GM12892 (cell line): ENCODE measurements around the gene POLR3F.
A peak's percentile ranks its signal among the peaks of the same experiment; 100 is the strongest.
"Not testable (repeated sequence)": the region's sequence is repeated elsewhere in the genome, so short reads cannot be mapped to it uniquely, and the experiment has no call there.

Source experiments
- DNase-seq: peaks from one replicate; pipeline ENCODE4 v3.0.0; 2011; ENCODE audit not compliant: insufficient read length
- FAIRE-seq: peaks from 2 replicates; lab custom pipeline; 2011; peaks lifted over from hg19 to GRCh38; lab: Jason Lieb, UNC
- POLR2A ChIP-seq: IDR thresholded peaks from 2 replicates; pipeline ENCODE4 v1.6.1; 2011; ENCODE audit warnings: low read depth, low read length, control low read depth
- POLR2AphosphoS5 ChIP-seq: IDR thresholded peaks from 2 replicates; pipeline ENCODE4 v1.6.1; 2011; ENCODE audit warnings: low read depth, low read length, control low read depth
- TAF1 ChIP-seq: IDR thresholded peaks from 2 replicates; pipeline ENCODE4 v1.6.1; 2011; ENCODE audit warnings: low read depth, mild to moderate bottlenecking, control low read depth, low read length, borderline replicate concordance

POLR3F gene

DNA sequence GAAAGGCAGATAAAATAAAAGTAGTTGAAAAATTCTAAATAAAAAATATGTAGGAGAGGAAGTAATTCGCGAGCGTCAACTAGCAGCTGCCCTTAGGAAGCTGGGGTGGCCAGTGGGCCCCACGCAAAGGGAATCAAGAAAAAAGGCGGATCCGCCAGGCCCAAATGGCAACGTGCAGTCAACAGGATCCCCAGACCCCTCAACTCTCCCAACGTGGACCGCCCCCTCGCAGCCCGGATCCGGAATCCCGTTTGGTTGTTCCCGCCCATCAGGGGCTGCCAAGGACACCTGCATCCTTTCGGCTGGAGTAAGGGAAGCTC lies 656 bp upstream of the POLR3F start:
- FAIRE-seq: no peak
- TF ChIP-seq POLR2AphosphoS5: no peak
- no peak for TF ChIP-seq POLR2A
- no peak for TF ChIP-seq TAF1
- no peak for DNase-seq

DNA sequence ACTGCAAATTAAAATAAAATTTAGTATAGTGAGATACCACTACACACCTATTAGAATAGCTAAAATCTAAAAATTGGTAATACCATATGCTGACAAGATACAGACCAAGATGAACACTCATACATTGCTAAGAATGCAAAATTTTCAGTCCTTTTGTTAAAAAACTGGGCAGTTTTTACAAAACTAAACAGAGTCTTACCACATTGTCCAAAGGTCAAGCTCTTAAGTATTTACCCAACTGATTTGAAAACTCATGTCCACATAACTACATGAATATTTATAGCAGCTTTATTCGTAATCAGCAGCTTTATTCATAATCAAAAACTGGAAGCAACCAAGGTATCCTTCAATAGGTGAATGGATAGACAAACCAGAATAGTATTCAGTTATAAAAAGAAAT lies 10.0 kb downstream of the POLR3F start:
- no peak for FAIRE-seq
- DNase-seq: no peak
- TF ChIP-seq TAF1 (no peak), POLR2AphosphoS5 (no peak), POLR2A (no peak)

DNA sequence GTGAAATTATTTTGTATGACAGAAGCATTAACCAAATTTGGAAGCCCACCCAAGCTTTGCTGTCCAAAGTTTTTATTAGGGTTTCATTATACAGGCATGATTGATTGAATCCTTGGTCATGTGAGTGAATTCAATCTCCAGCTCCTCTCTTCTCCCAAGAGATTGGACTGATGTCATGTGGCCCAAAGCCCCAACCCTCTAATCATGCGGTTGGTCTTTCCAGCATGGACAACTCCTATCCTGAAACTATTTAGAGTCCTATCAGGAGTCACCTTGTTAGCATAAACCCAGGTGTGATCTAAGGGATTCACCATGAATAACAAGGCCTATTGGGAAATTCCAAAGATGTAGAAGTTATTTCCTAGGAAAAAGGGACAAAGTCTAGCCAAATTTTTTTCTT lies 10.6 kb downstream of the POLR3F start:
- no peak for DNase-seq
- no peak for FAIRE-seq
- no peak for TF ChIP-seq POLR2AphosphoS5

DNA sequence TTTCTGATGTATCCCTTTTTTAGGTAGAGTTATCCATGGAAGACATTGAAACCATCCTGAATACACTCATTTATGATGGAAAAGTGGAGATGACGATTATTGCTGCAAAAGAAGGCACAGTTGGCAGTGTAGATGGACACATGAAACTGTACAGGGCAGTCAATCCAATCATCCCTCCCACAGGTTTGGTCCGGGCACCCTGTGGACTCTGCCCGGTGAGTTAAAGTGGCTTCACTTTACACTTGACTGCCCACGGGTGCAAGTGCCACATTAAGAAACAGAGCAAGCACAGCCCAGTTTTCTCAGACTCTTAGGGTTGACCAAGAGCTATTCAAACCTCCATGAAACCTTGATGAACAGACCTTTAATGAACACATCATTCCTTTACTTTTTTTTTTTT lies 14.4 kb downstream of the POLR3F start:
- DNase-seq: no peak
- no peak for TF ChIP-seq POLR2AphosphoS5
- TF ChIP-seq TAF1: no peak
- no peak for TF ChIP-seq POLR2A
- no peak for FAIRE-seq

DNA sequence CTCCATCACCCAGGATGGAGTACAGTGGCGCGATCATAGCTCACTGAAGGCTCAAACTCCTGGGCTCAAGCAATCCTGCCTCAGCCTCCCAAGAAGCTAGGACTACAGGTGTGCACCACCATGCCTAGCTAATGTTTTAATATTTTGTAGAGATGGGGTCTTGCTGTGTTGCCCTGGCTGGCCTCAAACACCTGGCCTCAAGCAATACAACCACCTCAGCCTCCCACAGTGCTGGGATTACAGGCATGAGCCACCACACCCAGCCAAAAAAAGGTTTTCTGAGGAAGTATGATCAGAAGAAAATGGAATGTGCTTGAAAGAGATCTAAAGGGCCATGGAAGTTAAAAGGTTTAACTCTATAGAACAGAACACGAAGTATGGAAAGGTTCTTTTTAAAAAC lies 21.1 kb downstream of the POLR3F start:
- FAIRE-seq: no peak
- no peak for DNase-seq
- no peak for TF ChIP-seq TAF1
- TF ChIP-seq POLR2A: no peak
- TF ChIP-seq POLR2AphosphoS5: no peak

DNA sequence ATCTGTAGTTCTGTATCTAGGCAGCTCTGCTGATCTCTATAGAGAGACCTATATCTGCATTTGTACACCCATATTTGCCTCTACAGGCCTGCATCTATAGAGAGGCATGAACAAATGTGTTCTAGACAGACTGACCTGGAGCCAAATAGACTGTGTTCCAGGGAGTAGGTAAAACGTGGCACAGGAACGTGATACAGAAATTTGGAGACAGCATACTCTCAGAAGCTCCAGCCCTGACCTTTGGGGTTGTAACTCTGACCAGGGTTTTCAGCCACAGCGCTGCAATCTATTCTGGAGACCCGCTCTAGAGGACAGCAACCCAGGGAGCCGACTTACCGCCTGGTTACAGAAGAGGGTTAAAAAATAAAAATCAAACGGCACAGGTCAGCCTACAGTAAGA lies 28.9 kb downstream of the POLR3F start:
- FAIRE-seq (peak; percentile 53), DNase-seq (no peak)
- TF ChIP-seq POLR2A: no peak
- TF ChIP-seq POLR2AphosphoS5: no peak
- no peak for TF ChIP-seq TAF1

DNA sequence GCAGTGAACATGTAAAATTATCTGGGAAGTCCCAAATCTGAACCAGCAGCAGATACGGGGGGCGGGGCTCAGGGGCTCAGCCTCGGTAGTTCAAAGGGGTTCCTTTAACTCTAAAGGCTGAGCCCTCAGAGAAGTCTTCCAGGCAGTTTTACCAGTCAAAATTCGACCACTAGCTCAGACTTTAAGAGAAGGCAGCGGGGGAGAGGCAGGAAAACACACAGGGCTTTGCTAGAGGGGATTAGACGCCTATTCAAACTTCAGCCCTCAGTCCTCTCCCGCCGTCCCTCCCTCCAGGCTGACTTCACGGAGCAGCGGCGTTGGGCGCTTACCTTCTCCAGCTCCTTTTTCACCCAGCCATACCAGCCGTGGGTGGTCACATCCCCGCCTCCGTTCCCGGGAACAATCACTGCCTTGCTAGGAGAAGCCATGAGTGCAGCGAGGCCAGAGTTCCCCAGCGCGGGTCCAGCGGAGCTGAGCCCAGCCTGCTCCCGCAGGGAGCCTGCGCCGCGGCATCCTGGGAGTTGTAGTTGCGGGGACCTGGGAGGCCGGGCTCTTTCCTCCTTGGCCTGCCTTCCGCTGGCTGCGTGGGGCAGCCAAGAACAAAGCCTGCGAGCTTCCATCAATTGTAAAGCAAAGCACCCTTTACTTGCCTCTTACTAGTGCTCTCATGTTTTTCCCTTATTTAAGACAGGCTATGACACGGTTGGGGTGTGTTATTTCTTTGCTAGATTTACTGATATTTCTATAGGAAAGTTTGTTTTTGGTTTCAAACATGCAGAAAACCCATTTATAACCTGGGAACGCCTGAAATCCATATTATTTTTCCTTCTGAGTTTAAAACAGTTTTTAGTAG lies 29.8 kb downstream of the POLR3F start, which contains the start of gene RBBP9:
TSS of gene RBBP9 (minus strand) at position 486 of the 853 bp plus-strand sequence. CDS start at position 428, 58 bp downstream.
- TF ChIP-seq POLR2A: peak; percentile 61
- TF ChIP-seq TAF1: peak; percentile 59; the same call in 1 of the 2 replicates
- TF ChIP-seq POLR2AphosphoS5: no peak
- peak; percentile 92 for FAIRE-seq
- DNase-seq: peak; percentile 77

DNA sequence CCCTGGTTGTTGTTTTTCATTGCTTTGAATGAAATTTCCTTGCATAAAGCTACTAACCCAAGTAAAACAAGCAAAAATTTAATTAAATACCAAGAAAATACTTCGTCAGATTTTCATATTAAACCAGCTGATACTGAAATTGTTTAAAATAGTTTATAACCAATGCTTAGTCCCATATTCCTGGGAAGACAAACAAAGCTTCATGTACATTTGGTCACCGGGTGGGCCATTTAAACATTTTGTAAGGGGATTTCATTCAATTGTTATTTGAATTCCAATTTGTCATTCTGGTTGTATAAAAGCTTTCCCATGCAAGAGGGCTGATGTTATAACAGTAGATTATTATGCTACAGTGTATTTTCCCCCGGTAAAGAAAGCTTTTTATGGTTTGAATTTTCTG lies 30.4 kb downstream of the POLR3F start:
- DNase-seq: no peak
- FAIRE-seq: no peak
- TF ChIP-seq POLR2A: no peak
- TF ChIP-seq POLR2AphosphoS5: no peak
- no peak for TF ChIP-seq TAF1

DNA sequence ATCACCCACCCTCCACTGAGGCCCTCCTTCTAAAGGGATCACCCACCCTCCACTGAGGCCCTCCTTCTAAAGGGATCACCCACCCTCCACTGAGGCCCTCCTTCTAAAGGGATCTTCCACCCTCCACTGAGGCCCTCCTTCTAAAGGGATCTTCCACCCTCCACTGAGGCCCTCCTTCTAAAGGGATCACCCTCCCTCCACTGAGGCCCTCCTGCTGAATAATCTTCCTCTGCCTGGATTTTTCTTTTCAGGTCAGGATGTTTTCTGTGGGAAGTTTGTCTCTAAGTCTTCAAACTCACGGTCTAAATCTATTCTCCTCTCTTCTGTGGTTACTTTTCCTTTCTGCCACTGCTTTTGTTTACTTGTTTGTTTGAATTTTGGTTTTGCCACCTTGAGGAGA lies 34.5 kb downstream of the POLR3F start:
- not testable (repeated sequence) for DNase-seq, FAIRE-seq

DNA sequence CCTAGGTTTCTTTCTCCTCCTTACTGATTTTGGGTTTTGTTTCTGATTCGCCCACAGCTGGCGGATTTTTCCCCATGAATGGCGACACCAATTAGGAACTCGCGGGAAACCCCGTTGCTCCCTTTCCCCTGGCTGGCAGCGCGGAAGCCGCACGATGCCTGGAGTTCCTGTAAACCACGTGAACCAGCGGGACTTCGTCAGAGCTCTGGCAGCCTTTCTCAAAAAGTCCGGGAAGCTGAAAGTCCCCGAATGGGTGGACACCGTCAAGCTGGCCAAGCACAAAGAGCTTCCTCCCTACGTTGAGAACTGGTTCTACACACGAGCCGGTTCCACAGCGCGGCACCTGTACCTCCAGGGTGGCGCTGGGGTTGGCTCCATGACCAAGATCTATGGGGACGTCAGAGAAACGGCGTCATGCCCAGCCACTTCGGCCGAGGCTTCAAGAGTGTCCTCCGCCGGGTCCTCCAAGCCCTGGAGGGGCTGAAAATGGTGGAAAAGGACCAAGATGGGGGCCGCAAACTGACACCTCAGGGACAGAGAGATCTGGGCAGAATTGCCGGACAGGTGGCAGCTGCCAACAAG lies 37.4 kb downstream of the POLR3F start:
- no peak for FAIRE-seq
- TF ChIP-seq TAF1 (no peak), POLR2A (no peak), POLR2AphosphoS5 (no peak)

DNA sequence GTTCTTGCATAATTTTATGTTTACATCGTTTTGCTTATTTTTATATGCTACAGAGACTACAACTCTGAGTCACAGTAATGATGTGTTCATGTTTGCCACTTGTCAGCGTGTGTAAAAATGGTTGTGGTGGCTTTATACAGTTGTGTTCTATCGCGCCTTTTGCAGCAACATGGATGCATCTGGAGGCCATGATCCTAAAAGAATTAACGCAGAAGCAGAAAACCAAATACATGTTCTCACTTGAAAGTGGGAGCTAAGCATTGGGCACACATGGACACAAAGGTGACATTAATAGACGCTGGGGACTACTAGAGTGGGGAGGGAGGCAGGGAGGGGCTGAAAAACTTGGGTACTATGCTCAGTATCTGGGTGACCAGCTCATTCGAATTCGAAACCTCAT lies 39.6 kb downstream of the POLR3F start:
- FAIRE-seq: no peak
- DNase-seq: no peak

More for the DNA sequence above, 37.4 kb downstream of the POLR3F start:
- no peak for DNase-seq

More for the DNA sequence above, 39.6 kb downstream of the POLR3F start:
- TF ChIP-seq POLR2A (no peak), TAF1 (no peak), POLR2AphosphoS5 (no peak)
